GM12801 (cell line): ENCODE measurements around the gene MYH15.

ENCODE experiments used
- TF ChIP-seq, protein P1 (sequence below): IDR thresholded peaks from one replicate; pipeline ENCODE4 v1.5.1; 2011; ENCODE audit warnings: control low read depth; ENCODE audit not compliant: insufficient read length; ENCODE audit errors: extremely low read depth

Gene MYH15

DNA sequence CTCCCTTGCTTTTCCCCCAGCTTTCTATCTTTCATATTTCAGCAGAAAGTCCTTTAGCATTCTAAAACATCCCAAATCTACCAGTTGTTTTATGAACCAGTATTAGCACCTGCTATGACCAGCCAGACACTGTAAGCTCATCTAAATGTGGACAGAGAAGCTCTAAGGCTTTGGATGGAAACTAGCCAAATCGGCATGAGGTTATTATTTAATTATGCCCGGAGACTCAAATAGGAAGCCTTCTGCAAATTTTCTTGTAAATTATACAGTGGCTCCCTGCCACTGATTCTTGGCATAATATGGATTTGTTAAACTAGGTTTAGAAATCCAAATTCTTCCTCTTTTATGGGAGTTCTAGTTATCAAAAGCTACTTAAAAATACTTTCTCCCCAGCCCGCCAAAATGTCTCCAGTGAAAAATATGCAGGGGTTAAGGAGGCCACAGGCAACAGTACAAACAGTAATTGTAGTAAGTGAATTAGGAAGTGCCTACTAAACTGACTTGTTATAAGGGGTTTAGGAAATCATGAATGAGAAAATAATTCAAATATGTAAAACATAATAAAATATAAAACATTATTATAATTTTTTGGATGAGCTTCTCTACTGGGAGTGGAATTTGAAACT is 15.4 kb downstream of the MYH15 start:
- TF ChIP-seq, protein P1, sequence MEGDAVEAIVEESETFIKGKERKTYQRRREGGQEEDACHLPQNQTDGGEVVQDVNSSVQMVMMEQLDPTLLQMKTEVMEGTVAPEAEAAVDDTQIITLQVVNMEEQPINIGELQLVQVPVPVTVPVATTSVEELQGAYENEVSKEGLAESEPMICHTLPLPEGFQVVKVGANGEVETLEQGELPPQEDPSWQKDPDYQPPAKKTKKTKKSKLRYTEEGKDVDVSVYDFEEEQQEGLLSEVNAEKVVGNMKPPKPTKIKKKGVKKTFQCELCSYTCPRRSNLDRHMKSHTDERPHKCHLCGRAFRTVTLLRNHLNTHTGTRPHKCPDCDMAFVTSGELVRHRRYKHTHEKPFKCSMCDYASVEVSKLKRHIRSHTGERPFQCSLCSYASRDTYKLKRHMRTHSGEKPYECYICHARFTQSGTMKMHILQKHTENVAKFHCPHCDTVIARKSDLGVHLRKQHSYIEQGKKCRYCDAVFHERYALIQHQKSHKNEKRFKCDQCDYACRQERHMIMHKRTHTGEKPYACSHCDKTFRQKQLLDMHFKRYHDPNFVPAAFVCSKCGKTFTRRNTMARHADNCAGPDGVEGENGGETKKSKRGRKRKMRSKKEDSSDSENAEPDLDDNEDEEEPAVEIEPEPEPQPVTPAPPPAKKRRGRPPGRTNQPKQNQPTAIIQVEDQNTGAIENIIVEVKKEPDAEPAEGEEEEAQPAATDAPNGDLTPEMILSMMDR: no peak

GRCh38 chr3:108493862-108494261 is 16.5 kb downstream of the MYH15 start:
- TF ChIP-seq, protein P1: no peak

- TF ChIP-seq, protein P1: no peak
Measured at GRCh38 chr3:108491456-108491855, 18.9 kb downstream of the MYH15 start.

GRCh38 chr3:108489776-108490175 is 20.6 kb downstream of the MYH15 start:
- TF ChIP-seq, protein P1: peak; percentile 22

GRCh38 chr3:108488631-108489030 is 21.8 kb downstream of the MYH15 start:
- TF ChIP-seq, protein P1: no peak

DNA sequence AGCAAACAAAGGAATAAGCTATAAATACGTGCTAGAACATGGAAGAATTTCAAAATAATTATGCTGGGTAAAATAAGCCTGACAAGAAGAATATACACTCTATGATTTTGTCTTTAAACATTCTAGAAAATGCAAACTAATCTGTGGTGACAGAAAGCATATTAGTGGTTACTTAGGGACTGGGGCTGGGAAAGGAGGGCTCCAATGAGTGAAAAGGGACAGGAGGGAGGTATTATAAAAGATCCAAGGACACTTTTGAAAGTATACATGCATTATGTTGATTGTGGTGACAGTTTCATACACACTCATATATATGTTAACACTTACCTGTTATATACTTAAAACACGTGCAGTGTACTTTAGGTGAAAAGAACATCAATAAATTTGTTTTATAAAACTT is 23.0 kb downstream of the MYH15 start:
- TF ChIP-seq, protein P1: no peak

- TF ChIP-seq, protein P1: no peak
Measured at GRCh38 chr3:108486941-108487340, 23.5 kb downstream of the MYH15 start.
